HG02610 (cell line): Measurements from ENCODE around the gene SSC5D.

Source experiments
- ATAC-seq: cut with Tn5 transposase; IDR thresholded peaks from one replicate; pipeline ENCODE4 v1.9.1; 2021; ENCODE audit warnings: mild to moderate bottlenecking, moderate library complexity; ENCODE audit not compliant: unreplicated experiment

The SSC5D gene

DNA sequence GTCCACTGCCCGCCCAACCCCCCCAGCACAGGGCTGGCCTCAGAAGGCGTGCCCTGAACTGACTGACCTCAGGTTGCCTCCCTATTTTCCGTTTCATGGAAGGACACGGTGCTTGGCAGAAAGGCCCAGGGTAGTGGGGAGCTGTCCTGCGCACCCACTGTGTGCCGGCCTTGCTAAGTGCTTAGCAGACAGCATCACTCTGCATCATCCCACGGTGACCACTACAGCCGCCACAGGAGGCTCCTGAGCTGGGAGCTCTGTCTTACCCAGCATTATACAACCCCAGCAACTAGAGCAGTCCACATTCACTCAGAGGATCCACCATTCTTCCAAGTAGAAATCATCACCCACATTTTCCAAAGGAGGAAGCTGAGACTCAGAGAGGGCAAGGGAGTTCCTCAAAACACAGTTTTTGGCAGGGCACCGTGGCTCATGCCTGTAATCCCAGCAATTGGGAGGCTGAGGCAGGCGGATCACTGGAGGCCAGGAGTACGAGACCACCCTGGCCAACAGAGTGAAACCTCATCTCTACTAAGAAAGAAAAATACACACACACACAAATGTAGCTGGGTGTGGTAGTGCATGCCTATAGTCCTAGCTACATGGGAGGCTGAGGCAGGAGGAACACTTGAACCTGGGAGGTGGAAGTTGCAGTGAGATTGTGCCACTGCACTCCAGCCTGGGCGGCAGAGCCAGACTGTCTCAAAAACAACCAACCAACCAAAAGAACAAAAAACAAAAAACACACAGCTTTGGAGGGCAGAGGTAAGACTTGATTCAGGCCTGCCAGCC, 47.1 kb downstream of the SSC5D start:
- no peak for ATAC-seq

DNA sequence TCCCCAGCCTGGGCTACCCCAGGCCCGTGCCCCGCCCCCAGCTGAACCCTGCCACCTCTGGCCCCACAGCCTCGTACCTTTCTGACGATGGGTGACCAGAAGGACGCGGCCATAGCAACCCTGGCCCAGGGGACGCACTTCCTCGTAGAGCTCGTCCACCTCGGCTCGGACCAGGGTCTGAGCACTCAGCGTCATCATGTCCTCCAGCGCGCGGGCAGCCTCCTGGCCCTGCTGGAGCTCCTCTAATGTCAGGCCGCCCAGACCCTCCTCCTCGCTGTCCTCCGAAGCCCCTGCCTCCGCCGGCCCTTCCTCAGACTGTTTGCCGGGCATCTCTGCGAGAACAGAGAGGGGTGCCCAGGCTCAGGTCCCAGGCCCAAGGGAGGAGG, 47.7 kb downstream of the SSC5D start:
- no peak for ATAC-seq

- ATAC-seq: no peak
Measured at GRCh38 chr19:55536366-55536765, 48.1 kb downstream of the SSC5D start.

DNA sequence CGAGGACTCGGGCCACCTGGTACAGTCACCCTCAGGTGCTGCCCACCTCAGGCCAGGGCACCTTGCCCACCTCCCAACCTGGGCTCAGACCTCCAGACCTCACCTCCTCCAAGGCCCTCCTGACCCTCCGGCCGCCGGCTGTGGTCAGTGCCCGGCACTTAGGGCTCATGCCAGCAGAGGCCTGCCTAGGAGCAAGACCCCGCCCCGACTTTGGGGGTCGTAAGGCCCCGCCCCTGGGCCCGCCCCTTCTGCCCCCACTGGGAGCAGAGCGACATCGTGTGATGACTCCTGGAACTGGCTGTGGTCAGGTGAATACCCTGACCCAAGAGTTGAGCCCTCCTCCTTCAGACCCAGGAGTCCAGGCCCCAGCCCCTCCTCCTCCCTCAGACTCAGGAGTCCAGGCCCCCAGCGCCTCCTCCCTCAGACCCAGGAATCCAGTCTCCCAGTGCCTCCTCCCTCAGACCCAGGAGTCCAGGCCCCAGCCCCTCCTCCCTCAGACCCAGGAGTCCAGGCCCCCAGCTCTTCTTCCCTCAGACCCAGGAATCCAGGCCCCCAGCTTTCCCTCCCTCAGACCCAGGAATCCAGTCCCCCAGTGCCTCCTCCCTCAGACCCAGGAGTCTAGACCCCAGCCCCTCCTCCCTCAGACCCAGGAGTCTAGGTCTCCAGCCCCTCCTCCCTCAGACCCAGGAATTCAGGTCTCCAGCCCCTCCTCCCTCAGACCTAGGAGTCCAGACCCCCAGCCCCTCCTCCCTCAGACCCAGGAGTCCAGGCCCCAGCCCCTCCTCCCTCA, 48.9 kb downstream of the SSC5D start, which contains the start of gene SBK2:
Gene SBK2, minus strand, starts transcription at position 183 of the 790 bp plus-strand sequence. CDS start 839 bp downstream, outside the sequence.
- ATAC-seq: no peak

- ATAC-seq: no peak
Measured at GRCh38 chr19:55537741-55538111, 49.5 kb downstream of the SSC5D start.

- ATAC-seq: no peak
Measured at GRCh38 chr19:55538132-55538531, 49.9 kb downstream of the SSC5D start.

GRCh38 chr19:55539090-55539984, 51.1 kb downstream of the SSC5D start:
- no peak for ATAC-seq

DNA sequence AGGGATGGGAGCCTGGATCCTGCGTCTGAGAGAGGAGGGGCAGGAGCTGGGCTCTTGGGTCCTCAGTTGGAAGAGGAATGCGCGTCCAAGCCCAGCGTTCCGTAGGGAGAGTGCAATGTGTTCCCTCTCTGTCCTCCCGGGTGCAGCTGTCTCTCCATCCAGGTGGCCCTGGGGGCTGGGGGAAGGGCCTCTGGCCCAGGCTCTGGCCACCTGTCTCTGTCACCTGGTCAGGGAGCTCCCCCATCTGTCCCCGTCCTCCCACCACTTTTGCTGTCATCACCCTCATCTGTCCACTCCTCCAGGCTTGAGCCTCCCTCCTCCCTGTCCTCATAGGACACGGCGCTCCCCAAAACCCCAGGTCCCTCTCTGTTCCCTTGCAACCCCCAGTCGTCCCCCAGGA, 52.4 kb downstream of the SSC5D start:
- ATAC-seq: no peak

DNA sequence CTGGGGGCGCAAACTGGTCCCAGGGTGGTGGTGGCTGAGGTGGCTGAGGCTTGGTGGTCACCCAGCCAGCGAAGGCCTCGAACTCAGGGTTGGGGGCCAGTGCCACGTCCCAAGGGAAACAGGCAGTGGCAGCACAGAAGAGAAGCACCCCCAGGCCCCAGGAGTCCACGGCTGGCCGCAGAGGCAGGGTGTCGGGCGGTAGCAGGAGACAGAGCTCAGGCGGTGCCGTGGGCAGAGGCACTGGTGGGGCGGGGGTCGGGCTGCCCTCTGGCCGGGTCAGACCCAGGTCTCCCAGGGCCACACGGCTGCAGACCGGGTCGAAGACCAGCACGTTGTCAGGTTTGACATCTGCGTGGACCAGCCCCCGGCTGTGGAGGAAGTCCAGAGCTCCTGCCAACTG, 52.9 kb downstream of the SSC5D start:
- ATAC-seq: no peak

DNA sequence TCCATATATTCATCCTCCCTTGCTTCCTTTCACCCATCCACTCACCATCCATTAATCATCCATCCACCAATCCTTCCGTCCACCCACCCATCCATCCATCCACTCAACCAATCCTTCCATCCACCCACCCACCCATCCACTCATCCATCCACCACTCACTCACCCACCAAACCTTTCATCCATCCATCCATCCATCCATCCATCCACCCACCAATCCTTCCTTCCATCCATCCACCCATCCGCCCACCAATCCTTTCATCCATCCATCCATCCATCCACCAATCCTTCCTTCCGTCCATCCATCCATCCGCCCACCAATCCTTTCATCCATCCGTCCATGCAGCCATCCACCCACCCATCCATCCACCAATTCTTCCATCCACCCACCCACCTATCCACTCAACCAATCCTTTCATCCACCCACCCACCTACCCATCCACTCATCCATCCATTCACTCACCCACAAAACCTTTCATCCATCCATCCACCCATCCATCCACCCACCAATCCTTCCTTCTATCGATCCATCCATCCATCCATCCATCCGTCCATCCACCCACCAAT, 54.1 kb downstream of the SSC5D start:
- ATAC-seq: no peak

GRCh38 chr19:55543567-55543966, 55.3 kb downstream of the SSC5D start:
- no peak for ATAC-seq

DNA sequence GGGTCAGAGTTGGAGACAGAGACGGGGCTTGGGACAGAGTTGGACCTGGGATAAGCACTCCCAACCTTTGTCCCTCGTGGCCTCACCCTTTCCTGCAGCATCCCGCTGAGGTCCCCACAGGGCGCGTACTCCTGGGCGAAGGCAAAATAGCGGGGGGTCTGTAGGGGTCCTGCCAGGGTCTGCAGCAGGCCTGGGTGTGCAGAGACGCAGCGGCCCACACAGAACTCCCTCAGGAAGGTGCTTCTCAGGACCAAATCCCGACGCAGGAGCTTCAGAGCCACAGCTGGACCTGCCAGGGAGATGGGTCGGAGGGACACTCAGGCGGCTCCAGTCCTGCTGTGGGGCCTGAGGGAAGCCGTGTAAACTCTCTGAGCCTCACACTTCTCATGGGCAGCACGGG, 55.8 kb downstream of the SSC5D start:
- no peak for ATAC-seq

DNA sequence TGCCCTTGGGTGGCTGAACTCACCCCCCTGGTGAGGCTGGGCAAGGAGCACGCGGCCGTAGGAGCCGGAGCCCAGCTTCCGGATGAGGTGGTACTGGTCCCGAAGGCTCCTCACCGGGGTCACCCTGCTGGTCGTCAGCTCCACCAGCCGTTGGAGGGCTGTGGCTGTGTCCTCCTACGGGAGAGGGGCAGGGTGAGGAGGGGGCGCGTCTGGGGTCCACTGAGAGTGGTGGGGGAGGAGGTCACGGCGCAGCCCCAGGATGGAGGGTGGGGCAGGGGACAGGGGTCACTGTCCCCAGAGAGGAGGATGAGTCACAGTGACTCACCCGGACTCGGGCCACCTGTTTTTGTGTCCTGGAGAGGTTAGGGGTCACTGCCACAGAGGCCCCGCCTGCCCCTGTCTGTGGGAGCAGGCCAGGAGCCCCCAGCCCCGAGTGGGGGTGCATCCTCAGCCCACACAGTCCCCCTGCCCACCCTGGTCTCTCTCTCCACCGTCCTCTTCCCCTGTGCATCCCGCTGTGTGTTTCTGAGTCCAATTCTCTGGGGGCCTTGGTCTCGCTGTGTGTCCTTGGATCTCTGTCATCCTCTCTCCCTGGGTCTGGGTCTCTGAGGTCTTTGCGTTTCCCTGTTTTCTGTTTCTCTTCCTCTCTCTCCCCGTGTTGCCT, 56.7 kb downstream of the SSC5D start:
- no peak for ATAC-seq

DNA sequence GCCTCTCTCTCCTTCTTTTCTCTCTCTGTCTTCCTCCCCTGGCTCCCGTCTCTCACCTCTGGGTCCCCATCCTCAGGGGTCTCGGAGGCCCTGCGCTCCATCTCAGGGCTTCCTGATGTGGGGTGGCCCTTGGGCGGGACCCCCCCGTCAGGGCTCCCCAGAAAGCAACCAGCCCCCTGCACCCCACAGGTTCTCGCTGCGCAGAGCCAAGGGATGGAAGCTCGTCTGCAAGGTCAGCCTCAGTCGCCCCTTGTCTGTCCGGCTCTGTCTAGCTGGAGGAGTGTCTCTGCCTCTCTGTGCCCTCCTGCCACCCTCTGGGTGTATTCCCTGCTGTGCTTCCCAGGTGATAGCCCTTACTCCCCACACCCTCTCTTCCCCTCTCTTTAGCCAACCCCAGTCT, 57.2 kb downstream of the SSC5D start, which contains the start of gene SBK3:
Gene SBK3, minus strand, starts transcription at position 101 of the 400 bp plus-strand sequence. Its CDS starts 0 bp downstream, at position 101.
- ATAC-seq: no peak

GRCh38 chr19:55546011-55546410, 57.8 kb downstream of the SSC5D start:
- ATAC-seq: no peak

DNA sequence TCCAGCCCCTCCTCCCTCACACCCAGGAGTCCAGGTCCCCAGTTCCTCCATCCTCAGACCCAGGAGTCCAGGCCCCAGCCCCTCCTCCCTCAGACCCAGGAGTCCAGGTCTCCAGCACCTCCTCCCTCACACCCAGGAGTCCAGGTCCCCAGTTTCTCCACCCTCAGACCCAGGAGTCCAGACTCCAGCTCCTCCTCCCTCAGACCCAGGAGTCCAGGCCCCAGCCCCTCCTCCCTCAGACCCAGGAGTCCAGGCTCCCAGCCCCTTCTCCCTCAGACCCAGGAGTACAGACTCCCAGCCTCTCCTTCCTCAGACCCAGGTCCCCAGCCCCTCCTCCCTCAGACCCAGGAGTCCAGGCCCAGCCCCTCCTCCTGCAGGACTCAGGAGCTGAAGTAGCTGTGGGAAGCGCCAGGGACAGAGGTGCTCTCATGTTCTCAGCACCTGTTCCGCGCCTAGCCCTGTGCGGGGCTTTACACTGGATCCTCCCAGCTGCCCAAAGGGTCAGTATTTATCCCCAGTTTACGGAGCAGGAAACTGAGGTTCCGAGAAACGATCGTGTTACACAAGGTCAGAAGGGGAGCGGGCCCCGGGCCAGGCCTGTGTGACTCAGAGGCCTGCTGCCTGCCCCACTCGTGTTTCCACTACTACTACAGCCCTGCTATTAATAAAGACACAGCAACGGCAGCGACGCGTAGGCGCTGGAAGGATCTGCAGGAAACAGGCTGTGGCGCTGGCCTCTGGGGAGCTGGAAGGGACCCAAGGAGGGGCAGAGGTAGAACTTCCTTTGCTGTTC, 58.8 kb downstream of the SSC5D start:
- no peak for ATAC-seq

- no peak for ATAC-seq
Measured at GRCh38 chr19:55549500-55550320, 61.5 kb downstream of the SSC5D start.

- no peak for ATAC-seq
Measured at GRCh38 chr19:55550321-55550650, 62.0 kb downstream of the SSC5D start.

DNA sequence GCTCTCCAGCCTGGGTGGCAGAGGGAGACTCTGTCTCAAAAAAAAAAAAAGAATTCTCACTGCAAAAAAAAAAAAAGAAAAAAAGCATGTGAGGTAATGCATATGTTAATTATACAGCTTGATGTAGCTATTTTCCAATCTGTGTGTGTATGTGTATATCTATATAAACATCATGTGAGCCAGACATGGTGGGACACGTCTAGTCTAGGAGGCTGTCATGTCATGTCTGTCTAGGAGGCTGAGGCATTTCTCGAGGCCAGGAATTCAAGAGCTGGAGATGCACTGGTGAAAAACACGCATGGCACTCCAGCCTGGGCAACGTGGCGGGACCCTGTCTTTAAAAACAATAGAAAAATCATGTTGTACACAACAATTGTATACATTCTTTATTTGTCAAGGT, 64.0 kb downstream of the SSC5D start:
- no peak for ATAC-seq
